ENCODE results near the gene LRCH1.

The LRCH1 gene

GRCh38 chr13:46668931-46669525 is 116.1 kb downstream of the LRCH1 start:
- no peak for DNase-seq

GRCh38 chr13:46672338-46673090 is 119.5 kb downstream of the LRCH1 start:
- DNase-seq = no peak

GRCh38 chr13:46675016-46675415 is 122.0 kb downstream of the LRCH1 start:
- DNase-seq = no peak

- no peak for DNase-seq
These were observed 123.4 kb downstream of the LRCH1 start for GRCh38 chr13:46676378-46676725.

- DNase-seq = no peak
These were observed 126.6 kb downstream of the LRCH1 start for GRCh38 chr13:46679369-46680120.

GRCh38 chr13:46682015-46682414 is 129.0 kb downstream of the LRCH1 start:
- no peak for DNase-seq

- DNase-seq = no peak
These were observed 129.7 kb downstream of the LRCH1 start for GRCh38 chr13:46682707-46683106.

- DNase-seq = no peak
These were observed 130.8 kb downstream of the LRCH1 start for GRCh38 chr13:46683676-46684260.

- DNase-seq = no peak
These were observed 131.5 kb downstream of the LRCH1 start for GRCh38 chr13:46684287-46685001.

GRCh38 chr13:46685006-46685730 is 132.2 kb downstream of the LRCH1 start:
- no peak for DNase-seq

- no peak for DNase-seq
These were observed 133.2 kb downstream of the LRCH1 start for GRCh38 chr13:46686171-46686570.

GRCh38 chr13:46687810-46688209 is 134.8 kb downstream of the LRCH1 start:
- peak; percentile 14 to 15 for DNase-seq

GRCh38 chr13:46688306-46688705 is 135.3 kb downstream of the LRCH1 start:
- no peak for DNase-seq

GRCh38 chr13:46698014-46698413 is 145.0 kb downstream of the LRCH1 start:
- DNase-seq = no peak

- no peak for DNase-seq
These were observed 146.0 kb downstream of the LRCH1 start for GRCh38 chr13:46698910-46699460.

GRCh38 chr13:46712524-46712923 is 159.6 kb downstream of the LRCH1 start:
- DNase-seq = no peak

- DNase-seq = no peak
These were observed 162.4 kb downstream of the LRCH1 start for GRCh38 chr13:46715363-46715762.

- no peak for DNase-seq
These were observed 163.9 kb downstream of the LRCH1 start for GRCh38 chr13:46716821-46717220.

- DNase-seq = no peak
These were observed 164.3 kb downstream of the LRCH1 start for GRCh38 chr13:46717275-46717674.

GRCh38 chr13:46717856-46718255 is 164.9 kb downstream of the LRCH1 start:
- DNase-seq = no peak

- DNase-seq = no peak
These were observed 167.2 kb downstream of the LRCH1 start for GRCh38 chr13:46720189-46720588.

GRCh38 chr13:46721054-46721453 is 168.1 kb downstream of the LRCH1 start:
- DNase-seq = peak; percentile 28 to 47

Measured in activated CD4-positive, alpha-beta T cell treated with anti-CD3 and anti-CD28 coated beads, Interleukin-2, amount 50 U/mL, for 4 hours (primary cell).